Measurements from ENCODE around the gene NOX3.

- TF ChIP-seq CTCF (conservative IDR thresholded peaks at IDR 0.05; ENCODE audit: low read depth in 2 of 2) (no peak), JUNB (IDR thresholded peaks at IDR 0.05; ENCODE audit: unreplicated experiment) (no peak), NANOG (IDR thresholded peaks at IDR 0.05; ENCODE audit: borderline replicate concordance) (no peak), REST (IDR thresholded peaks at IDR 0.05; ENCODE audit: unreplicated experiment) (no peak), ZNF114 (CRISPR knock-in tag; IDR thresholded peaks at IDR 0.05) (no peak), EZH2 (IDR thresholded peaks at IDR 0.05; ENCODE audit: low read depth, unreplicated experiment) (no peak), POLR2AphosphoS5 (IDR thresholded peaks at IDR 0.05; ENCODE audit: low read depth) (no peak), EZH2phosphoT487 (IDR thresholded peaks at IDR 0.05; ENCODE audit: unreplicated experiment) (no peak), CREB1 (CRISPR knock-in tag; IDR thresholded peaks at IDR 0.05; ENCODE audit: low read depth) (no peak), ZNF462 (CRISPR knock-in tag; IDR thresholded peaks at IDR 0.05) (no peak), STAT1 (IDR thresholded peaks at IDR 0.05; ENCODE audit: unreplicated experiment) (no peak), ETS1 (IDR thresholded peaks at IDR 0.05) (no peak), ZNF331 (CRISPR knock-in tag; IDR thresholded peaks at IDR 0.05; ENCODE audit: low read depth) (no peak)
These were observed 73.8 kb downstream of the NOX3 start for GRCh38 chr6:155381673-155382337.
